Mesenchymal stem cell (in vitro differentiated cells and primary cell): ENCODE results near the gene CHTF8. TPM values are rescaled to one million over a fixed set of nuclear protein-coding genes. Genes with fewer than 3 reads are reported as not detected.

Experiments used
- DNase-seq: peaks from one replicate; pipeline ENCODE4 v3.0.0-alpha.2; 2013
- H2AFZ ChIP-seq: one replicate; pipeline ENCODE4 v1.6.1; 2013; ENCODE audit warnings: low read depth, mild to moderate bottlenecking, control low read depth, inconsistent platforms, low read length, moderate library complexity
- H2AK5ac ChIP-seq: 2 replicates; pipeline ENCODE4 v1.6.1; 2013; ENCODE audit warnings: low read length, moderate library complexity, mild to moderate bottlenecking, inconsistent platforms; ENCODE audit not compliant: severe bottlenecking
- H2BK120ac ChIP-seq: one replicate; pipeline ENCODE4 v1.6.1; 2013; ENCODE audit warnings: low read depth, mild to moderate bottlenecking, inconsistent platforms, low read length, moderate library complexity
- H2BK12ac ChIP-seq, 2 experiments: one replicate each; pipeline ENCODE4 v1.6.1; 2013; ENCODE audit warnings: inconsistent platforms in 2 of 2, low read length in 2 of 2, mild to moderate bottlenecking in 2 of 2, moderate library complexity in 2 of 2, control low read depth in 1 of 2
- H2BK15ac ChIP-seq: one replicate; pipeline ENCODE4 v1.6.1; 2013; ENCODE audit warnings: mild to moderate bottlenecking, low read depth, inconsistent platforms; ENCODE audit not compliant: poor library complexity, severe bottlenecking
- H2BK5ac ChIP-seq: 2 replicates; pipeline ENCODE4 v1.6.1; 2013; ENCODE audit warnings: low read depth, mild to moderate bottlenecking, low read length, control low read depth, inconsistent platforms; ENCODE audit not compliant: poor library complexity, severe bottlenecking
- H3K14ac ChIP-seq, 2 experiments: one replicate each; pipeline ENCODE4 v1.6.1; 2013; ENCODE audit warnings: inconsistent platforms in 2 of 2, low read length in 2 of 2, control low read depth in 1 of 2, mild to moderate bottlenecking in 1 of 2, moderate library complexity in 1 of 2
- H3K18ac ChIP-seq, 2 experiments: one replicate each; pipeline ENCODE4 v1.6.1; 2013; ENCODE audit warnings: inconsistent platforms in 2 of 2, low read length in 2 of 2, control low read depth in 1 of 2, low read depth in 1 of 2, mild to moderate bottlenecking in 1 of 2
- H3K23ac ChIP-seq, 2 experiments: one replicate each; pipeline ENCODE4 v1.6.1; 2013; ENCODE audit warnings: inconsistent platforms in 2 of 2, low read length in 2 of 2, mild to moderate bottlenecking in 2 of 2, moderate library complexity in 2 of 2, control low read depth in 1 of 2
- H3K27ac ChIP-seq: 2 replicates; pipeline ENCODE4 v1.5.1; 2013; ENCODE audit warnings: mild to moderate bottlenecking, moderate library complexity, low read length, control low read depth, inconsistent platforms; ENCODE audit not compliant: poor library complexity, severe bottlenecking
- H3K27me3 ChIP-seq, 2 experiments: 2 replicates each; pipeline versions ENCODE4 v1.6.1 to v1.7.0; 2013; ENCODE audit warnings: low read length in 2 of 2, mild to moderate bottlenecking in 2 of 2, moderate library complexity in 2 of 2, control low read depth in 1 of 2, inconsistent platforms in 1 of 2; ENCODE audit not compliant: control insufficient read depth in 1 of 2, insufficient read depth in 1 of 2
- H3K36me3 ChIP-seq, 2 experiments: 2 replicates each; pipeline versions ENCODE4 v1.6.1 to v1.7.0; 2013; ENCODE audit warnings: low read length in 2 of 2, control low read depth in 1 of 2, inconsistent platforms in 1 of 2, low read depth in 1 of 2, mild to moderate bottlenecking in 1 of 2; ENCODE audit not compliant: insufficient read depth in 2 of 2, control insufficient read depth in 1 of 2
- H3K4ac ChIP-seq, 2 experiments: one replicate each; pipeline ENCODE4 v1.6.1; 2013; ENCODE audit warnings: inconsistent platforms in 2 of 2, low read length in 2 of 2, mild to moderate bottlenecking in 2 of 2, moderate library complexity in 2 of 2, control low read depth in 1 of 2, low read depth in 1 of 2
- H3K4me1 ChIP-seq: 2 replicates; pipeline ENCODE4 v1.6.1; 2013; ENCODE audit warnings: low read depth, low read length, control low read depth; ENCODE audit not compliant: control insufficient read depth, insufficient read depth
- H3K4me2 ChIP-seq: 2 replicates; pipeline ENCODE4 v1.6.1; 2013; ENCODE audit warnings: low read length, mild to moderate bottlenecking, inconsistent platforms; ENCODE audit not compliant: poor library complexity, severe bottlenecking
- H3K4me3 ChIP-seq, 2 experiments: 2 replicates each; pipeline versions ENCODE4 v1.5.1 to v1.7.0; 2013; ENCODE audit warnings: low read length in 2 of 2, mild to moderate bottlenecking in 2 of 2, control low read depth in 1 of 2, low read depth in 1 of 2; ENCODE audit not compliant: insufficient read depth in 1 of 2
- H3K79me1 ChIP-seq: replicated peaks from 2 replicates; pipeline ENCODE4 v1.6.1; 2013; ENCODE audit warnings: mild to moderate bottlenecking, control low read depth, low read length, inconsistent platforms; ENCODE audit not compliant: poor library complexity, severe bottlenecking
- H3K9ac ChIP-seq: 2 replicates; pipeline ENCODE4 v1.7.0; 2013; ENCODE audit warnings: mild to moderate bottlenecking, low read length, moderate library complexity
- H3K9me3 ChIP-seq: 2 replicates; pipeline ENCODE4 v1.7.0; 2013; ENCODE audit warnings: mild to moderate bottlenecking, low read length; ENCODE audit not compliant: control insufficient read depth
- H4K8ac ChIP-seq: one replicate; pipeline ENCODE4 v1.6.1; 2013; ENCODE audit warnings: inconsistent platforms, mild to moderate bottlenecking, low read length, moderate library complexity
- H4K91ac ChIP-seq: one replicate; pipeline ENCODE4 v1.6.1; 2013; ENCODE audit warnings: mild to moderate bottlenecking, low read length, inconsistent platforms
- WGBS: methylation state at CpG from one replicate; pipeline ENCODE4 v1.1.7; 2013; ENCODE audit warnings: mixed read lengths; 5-methylcytosine and 5-hydroxymethylcytosine counted together
- small RNA-seq: library from polyadenylated mRNA; stranded (forward); fragments of <200 nt; extraction: miRNeasy Mini kit (QIAGEN cat#:217004); gene quantifications from one replicate; pipeline ENCODE3, GENCODE V24; 2013; ENCODE audit warnings: low read depth

CHTF8 gene

DNA sequence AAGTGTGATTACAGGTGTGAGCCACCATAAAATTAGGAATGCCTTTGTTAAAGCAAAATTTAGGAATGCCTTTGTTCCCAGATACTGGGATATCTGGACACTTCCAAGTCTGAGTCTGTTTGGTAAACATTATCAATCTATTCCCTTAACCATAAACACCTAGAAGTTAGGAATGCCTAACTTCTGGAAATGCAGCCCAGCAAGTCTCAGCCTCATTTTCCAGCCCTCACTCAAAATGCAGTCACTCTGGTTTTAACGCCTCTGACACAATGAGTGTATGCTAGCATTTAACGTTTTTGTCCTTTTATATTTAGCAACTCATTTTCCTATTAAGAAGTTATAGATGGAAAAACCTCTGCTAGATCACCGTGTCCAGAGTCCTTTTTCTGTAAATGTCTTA lies 61.4 kb downstream of the CHTF8 start:
- Histone ChIP-seq H2BK5ac (no peak overlapping the region), H2BK120ac (no peak overlapping the region), H2BK15ac (no peak overlapping the region), H3K27me3 (no peaks in the 10 kb centered on the region), H3K9ac (no peak overlapping the region), H3K36me3 (no peaks in the 10 kb centered on the region), H3K9me3 (no peaks in the 10 kb centered on the region), H2BK12ac (no peak overlapping the region), H3K18ac (no peak overlapping the region), H3K4me2 (no peak overlapping the region), H3K23ac (no peak overlapping the region), H3K79me1 (peaks cover 4% of the 10 kb centered on the region), H3K14ac (no peak overlapping the region), H3K4me3 (no peak overlapping the region), H2AK5ac (no peak overlapping the region), H4K91ac (no peak overlapping the region), H4K8ac (no peak overlapping the region), H2AFZ (no peak overlapping the region), H3K27ac (no peak overlapping the region), H3K4ac (no peak overlapping the region), H3K4me1 (peaks cover 16% of the 10 kb centered on the region)
- no CpG with 5 or more reads among the region's 3 CpGs for WGBS
- DNase-seq, result no peak

DNA sequence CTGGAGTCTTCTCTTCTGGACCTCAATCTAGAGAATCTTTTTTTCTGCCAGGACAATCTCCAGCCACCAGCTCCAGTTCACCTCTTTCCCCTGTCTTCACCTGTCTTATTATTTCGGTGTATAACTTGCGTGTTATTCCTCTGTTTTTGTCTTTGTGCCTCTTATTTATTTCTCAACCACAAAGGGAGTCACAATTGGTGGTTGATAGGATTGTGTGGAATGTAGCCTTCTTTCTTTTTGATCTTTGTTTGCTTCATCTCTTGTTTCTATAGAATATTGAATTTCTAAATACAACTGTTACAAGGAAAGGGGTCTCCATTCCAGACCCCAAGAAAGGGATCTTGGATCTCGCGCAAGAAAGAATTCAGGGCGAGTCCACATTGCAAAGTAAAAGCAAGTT lies 62.9 kb downstream of the CHTF8 start:
- H4K8ac ChIP-seq, result no peak overlapping the region
- H3K4ac ChIP-seq, result no peak overlapping the region
- peaks cover 22% of the 10 kb centered on the region for H3K4me1 ChIP-seq
- no peak overlapping the region for H4K91ac ChIP-seq
- no peaks in the 10 kb centered on the region for H3K27me3 ChIP-seq
- H2BK120ac ChIP-seq, result no peak overlapping the region
- H3K36me3 ChIP-seq, result no peaks in the 10 kb centered on the region
- H3K9ac ChIP-seq, result no peak overlapping the region
- no peak for DNase-seq
- H3K23ac ChIP-seq, result no peak overlapping the region
- H3K18ac ChIP-seq, result no peak overlapping the region
- H3K14ac ChIP-seq, result no peak overlapping the region
- H2BK12ac ChIP-seq, result no peak overlapping the region
- no peak overlapping the region for H3K4me2 ChIP-seq
- no peak overlapping the region for H2BK15ac ChIP-seq
- H2AK5ac ChIP-seq, result no peak overlapping the region
- no peak overlapping the region for H2BK5ac ChIP-seq
- no peak overlapping the region for H2AFZ ChIP-seq
- H3K4me3 ChIP-seq, result no peak overlapping the region
- WGBS, result 96% methylated on average over 3 of the region's 5 CpGs
- peaks cover 4% of the 10 kb centered on the region for H3K79me1 ChIP-seq
- H3K27ac ChIP-seq, result no peak overlapping the region
- no peaks in the 10 kb centered on the region for H3K9me3 ChIP-seq

Small RNA genes within 50 kb of the gene (small RNA-seq; reads per million reads assigned to genes)
- not detected for gene RNU6-22P
